ENCODE measurements around the gene WWOX. TPM values are rescaled to one million over a fixed set of nuclear protein-coding genes. Genes with fewer than 3 reads are reported as not detected.

The WWOX gene
- total and polyA plus RNA-seq, 2 of the 8 experiments (the other 6 are each of a cell fraction or from before 2014, with no cell fraction given), result 5.4 to 16.7 TPM

GRCh38 chr16:78306361-78306760, 206.9 kb downstream of the WWOX start:
- no peak overlapping the region for H2BK120ac ChIP-seq (replicated peaks; ENCODE audit: low read depth, low read length)
- H4K8ac ChIP-seq (ENCODE audit: extremely low read depth, insufficient read depth, low read length), result no peak overlapping the region
- H2BK12ac ChIP-seq (ENCODE audit: low read depth, low read length), result no peak overlapping the region
- no peaks in the 10 kb centered on the region for H3K9me3 ChIP-seq (ENCODE audit: insufficient read depth in 2 of 2, low read depth in 1 of 2, low read length in 1 of 2)
- H3K14ac ChIP-seq (ENCODE audit: insufficient read length), result no peak overlapping the region
- no peaks in the 10 kb centered on the region for H3K27me3 ChIP-seq (replicated peaks in 1 of 4; ENCODE audit: control insufficient read depth in 3 of 4, extremely low read depth in 1 of 4, insufficient read depth in 3 of 4, low read length in 3 of 4)
- no peak overlapping the region for H2BK15ac ChIP-seq (ENCODE audit: low read length)
- H2AK5ac ChIP-seq (ENCODE audit: low read depth, low read length), result no peak overlapping the region
- H3K4me2 ChIP-seq (ENCODE audit: insufficient read depth in 1 of 2, low read depth in 2 of 2, low read length in 2 of 2), result no peak overlapping the region
- H3K27ac ChIP-seq (ENCODE audit: low read depth, low read length), result no peak overlapping the region
- 87% methylated on average over 1 of the region's 1 CpG; no CpG with 5 or more reads in 1 of the 2 experiments for WGBS, 2 experiments (ENCODE audit: extremely low coverage in 1 of 2, insufficient coverage in 1 of 2, insufficient read length in 1 of 2, insufficient replicate concordance in 2 of 2, low coverage in 1 of 2, low lambda C conversion rate in 2 of 2, missing lambda C conversion rate in 1 of 2)
- H3K4ac ChIP-seq (replicated peaks; ENCODE audit: insufficient read length, low read depth, low read length), result no peak overlapping the region
- no peak overlapping the region for H3K9ac ChIP-seq (replicated peaks in 1 of 4; ENCODE audit: extremely low read depth in 1 of 4, low read depth in 3 of 4, low read length in 3 of 4)
- CTCF ChIA-PET (ENCODE audit: partially characterized antibody), result interaction anchor here (1.4 kb wide), 1 partner anchor 13 kb away, joined by 3 read pairs; no protein-coding TSS in a partner anchor
- no peak overlapping the region for H3K18ac ChIP-seq (ENCODE audit: extremely low read depth, low read length)
- H3K79me1 ChIP-seq (ENCODE audit: low read depth, low read length), result no peaks in the 10 kb centered on the region
- POLR2A ChIA-PET (ENCODE audit: partially characterized antibody), result no interaction called here
- H3K56ac ChIP-seq (replicated peaks; ENCODE audit: insufficient read length, low read depth, low read length), result no peak overlapping the region
- H3K4me1 ChIP-seq (replicated peaks in 1 of 4; ENCODE audit: control insufficient read depth in 3 of 4, insufficient read depth in 4 of 4, low read length in 3 of 4), result peaks cover 12 to 24% (median 17%) of the 10 kb centered on the region in 4 experiments
- H3K79me2 ChIP-seq (ENCODE audit: control insufficient read depth in 1 of 2, insufficient read depth in 2 of 2, low read length in 2 of 2), result no peaks in the 10 kb centered on the region
- H3K36me3 ChIP-seq (ENCODE audit: control insufficient read depth in 2 of 4, insufficient read depth in 4 of 4, low read length in 3 of 4), result no peaks in the 10 kb centered on the region
- H2AFZ ChIP-seq (ENCODE audit: low read length), result no peak overlapping the region
- no peak overlapping the region for H2BK20ac ChIP-seq (ENCODE audit: low read length)
- no peaks in the 10 kb centered on the region for H4K20me1 ChIP-seq (replicated peaks in 1 of 2; ENCODE audit: control insufficient read depth in 1 of 2, insufficient read depth in 2 of 2, low read length in 2 of 2)
- H4K91ac ChIP-seq (replicated peaks; ENCODE audit: insufficient read length, low read length), result no peak overlapping the region
- FAIRE-seq, result no peak
- no peaks in the 10 kb centered on the region for H3K23me2 ChIP-seq (ENCODE audit: low read depth, low read length)
- H2BK5ac ChIP-seq (ENCODE audit: low read depth, low read length), result no peak overlapping the region
- H4K5ac ChIP-seq (ENCODE audit: insufficient read length, low read depth, low read length), result no peak overlapping the region
- no peak overlapping the region for H3K4me3 ChIP-seq (ENCODE audit: extremely low read depth in 1 of 4, insufficient read depth in 2 of 4, low read depth in 3 of 4, low read length in 4 of 4)
- DNase-seq (ENCODE audit: low read depth in 1 of 2, low spot score in 2 of 2), result no peak
- no peak overlapping the region for H3K23ac ChIP-seq (ENCODE audit: insufficient read length)
- TF ChIP-seq MAX (IDR thresholded peaks at IDR 0.05), result no peak
- TF ChIP-seq BACH1 (IDR thresholded peaks at IDR 0.05; ENCODE audit: low read length), result no peak
- TF ChIP-seq SIX5 (IDR thresholded peaks at IDR 0.05; ENCODE audit: low read depth, low read length), result no peak
- TF ChIP-seq SIN3A (conservative IDR thresholded peaks at IDR 0.05 in 1 of 2, IDR thresholded peaks at IDR 0.05 in 1 of 2; ENCODE audit: low read depth in 1 of 2, low read length in 2 of 2), result no peak
- TF ChIP-seq GABPA (IDR thresholded peaks at IDR 0.05; ENCODE audit: borderline replicate concordance, insufficient read depth, low read length), result no peak
- no peak for TF ChIP-seq ATF3 (IDR thresholded peaks at IDR 0.05; ENCODE audit: insufficient read depth, low read depth, low read length)
- TF ChIP-seq NANOG (IDR thresholded peaks at IDR 0.05; ENCODE audit: insufficient read depth, low read depth, low read length, poor library complexity, severe bottlenecking), result no peak
- TF ChIP-seq CEBPB (IDR thresholded peaks at IDR 0.05; ENCODE audit: low read depth, low read length), result no peak

Data from H1 (cell line).